IMR-90 (cell line): ENCODE data around the gene MAGI1. TPM values are rescaled to one million over a fixed set of nuclear protein-coding genes. Genes with fewer than 3 reads are reported as not detected.

Experiments
- ATAC-seq: fragments of 200-7000 bp; cut with Tn5 transposase; 2 replicates; pipeline ENCODE4 v1.9.1; 2020; ENCODE audit warnings: low read depth, mild to moderate bottlenecking, moderate library complexity
- BruUV-seq: library from RNA; stranded (reverse); fragments of 400-500 nt; replicated peaks from 2 replicates; lab custom pipeline; 2021; lab: Mats Ljungman, UMichigan
- CTCF ChIA-PET: fragments of 300-600 bp; formaldehyde crosslinking; extraction: SDS; loops from one replicate; lab custom pipeline; 2021; ENCODE audit warnings: antibody characterized with exemption; lab: Yijun Ruan, JAX
- POLR2A ChIA-PET: fragments of 300-600 bp; sonication (Branson Sonifier 250); formaldehyde crosslinking; loops from one replicate; lab custom pipeline; 2022; ENCODE audit warnings: antibody characterized with exemption; ENCODE audit not compliant: unreplicated experiment; lab: Charles Lee
- DNase-seq: peaks from one replicate; pipeline ENCODE4 v3.0.0; 2013
- H2AFZ ChIP-seq: replicated peaks from 2 replicates; pipeline ENCODE3; 2013; ENCODE audit warnings: low read length, mild to moderate bottlenecking; ENCODE audit not compliant: poor library complexity
- H2AK5ac ChIP-seq: 2 replicates; pipeline ENCODE4 v1.6.1; 2013; ENCODE audit warnings: low read depth, low read length, inconsistent platforms
- H2AK9ac ChIP-seq: replicated peaks from 2 replicates; pipeline ENCODE3; 2013; ENCODE audit warnings: mild to moderate bottlenecking, low read depth, low read length, moderate library complexity; ENCODE audit not compliant: poor library complexity
- H2BK120ac ChIP-seq: 2 replicates; pipeline ENCODE4 v1.6.1; 2013; ENCODE audit warnings: low read depth, low read length, inconsistent platforms
- H2BK15ac ChIP-seq: 3 replicates; pipeline ENCODE4 v1.6.1; 2013; ENCODE audit warnings: low read depth, low read length, inconsistent platforms
- H2BK20ac ChIP-seq: 2 replicates; pipeline ENCODE4 v1.6.1; 2013; ENCODE audit warnings: low read depth, mild to moderate bottlenecking, inconsistent platforms, low read length, moderate library complexity
- H2BK5ac ChIP-seq: 2 replicates; pipeline ENCODE4 v1.6.1; 2013; ENCODE audit warnings: mild to moderate bottlenecking, low read depth, low read length, inconsistent platforms; ENCODE audit not compliant: poor library complexity, severe bottlenecking
- H3K14ac ChIP-seq: replicated peaks from 2 replicates; pipeline ENCODE4 v1.6.1; 2013; ENCODE audit warnings: low read depth, low read length, inconsistent platforms
- H3K18ac ChIP-seq: 2 replicates; pipeline ENCODE4 v1.6.1; 2013; ENCODE audit warnings: low read depth, low read length, control low read depth
- H3K23ac ChIP-seq: 2 replicates; pipeline ENCODE4 v1.6.1; 2013; ENCODE audit warnings: low read depth, low read length, inconsistent platforms
- H3K27ac ChIP-seq: 2 replicates; pipeline ENCODE4 v1.5.1; 2013; ENCODE audit warnings: mild to moderate bottlenecking, control low read depth, low read length; ENCODE audit not compliant: insufficient read depth
- H3K27me3 ChIP-seq: 2 replicates; pipeline ENCODE4 v1.6.1; 2013; ENCODE audit warnings: low read length; ENCODE audit not compliant: control insufficient read depth, insufficient read depth
- H3K36me3 ChIP-seq: 2 replicates; pipeline ENCODE4 v1.6.1; 2013; ENCODE audit warnings: low read length, mixed read lengths; ENCODE audit not compliant: control insufficient read depth, insufficient read depth
- H3K4ac ChIP-seq: 2 replicates; pipeline ENCODE4 v1.6.1; 2013; ENCODE audit warnings: low read depth, low read length, inconsistent platforms
- H3K4me1 ChIP-seq: 2 replicates; pipeline ENCODE4 v1.6.1; 2013; ENCODE audit warnings: low read length, mixed read lengths; ENCODE audit not compliant: control insufficient read depth, insufficient read depth
- H3K4me2 ChIP-seq: 2 replicates; pipeline ENCODE4 v1.6.1; 2013; ENCODE audit warnings: low read depth, mild to moderate bottlenecking, control low read depth, low read length, moderate library complexity
- H3K4me3 ChIP-seq: 2 replicates; pipeline ENCODE4 v1.5.1; 2013; ENCODE audit warnings: low read depth, mild to moderate bottlenecking, control low read depth, low read length, moderate library complexity; ENCODE audit not compliant: insufficient read depth
- H3K56ac ChIP-seq: 2 replicates; pipeline ENCODE4 v1.6.1; 2013; ENCODE audit warnings: low read length, inconsistent platforms; ENCODE audit not compliant: insufficient read depth; ENCODE audit errors: extremely low read depth
- H3K79me1 ChIP-seq, 2 experiments: 2 replicates each; pipeline ENCODE4 v1.6.1; 2013; ENCODE audit warnings: low read length in 2 of 2, inconsistent platforms in 1 of 2, low read depth in 1 of 2
- H3K9ac ChIP-seq: 2 replicates; pipeline ENCODE4 v1.6.1; 2013; ENCODE audit warnings: low read depth, low read length, control low read depth
- H3K9me1 ChIP-seq: 2 replicates; pipeline ENCODE4 v1.6.1; 2013; ENCODE audit warnings: low read length, inconsistent platforms; ENCODE audit not compliant: insufficient read depth
- H3K9me3 ChIP-seq: 2 replicates; pipeline ENCODE4 v1.6.1; 2013; ENCODE audit warnings: low read length; ENCODE audit not compliant: control insufficient read depth, insufficient read depth
- H4K20me1 ChIP-seq: 2 replicates; pipeline ENCODE4 v1.6.1; 2013; ENCODE audit warnings: low read length, inconsistent platforms; ENCODE audit not compliant: insufficient read depth
- H4K5ac ChIP-seq: 2 replicates; pipeline ENCODE4 v1.6.1; 2013; ENCODE audit warnings: mild to moderate bottlenecking, low read depth, low read length, control low read depth
- H4K8ac ChIP-seq, 2 experiments: 2 replicates each; pipeline ENCODE4 v1.6.1; 2013; ENCODE audit warnings: low read depth in 2 of 2, low read length in 2 of 2, control low read depth in 1 of 2, inconsistent platforms in 1 of 2
- H4K91ac ChIP-seq: 2 replicates; pipeline ENCODE4 v1.6.1; 2013; ENCODE audit warnings: low read depth, low read length, inconsistent platforms; ENCODE audit not compliant: insufficient read depth
- BHLHE40 ChIP-seq: fragments of 150-350 bp; IDR thresholded peaks from 2 replicates; pipeline ENCODE4 v1.6.1; 2016; ENCODE audit warnings: mild to moderate bottlenecking, low read depth, low read length
- CEBPB ChIP-seq: IDR thresholded peaks from 2 replicates; pipeline ENCODE4 v1.6.1; 2012; ENCODE audit warnings: low read depth, low read length, improper control_type of control experiment
- CHD1 ChIP-seq: IDR thresholded peaks from 2 replicates; pipeline ENCODE4 v1.6.1; 2012; ENCODE audit warnings: low read depth, low read length, improper control_type of control experiment
- CTCF ChIP-seq: conservative IDR thresholded peaks from 2 replicates; pipeline ENCODE4 v1.5.1; 2012; ENCODE audit warnings: mild to moderate bottlenecking, low read depth, low read length, improper control_type of control experiment
- MXI1 ChIP-seq: IDR thresholded peaks from 2 replicates; pipeline ENCODE4 v1.6.1; 2012; ENCODE audit warnings: low read depth, mild to moderate bottlenecking, low read length, moderate library complexity, borderline replicate concordance
- NFE2L2 ChIP-seq: fragments of 150-350 bp; IDR thresholded peaks from 2 replicates; pipeline ENCODE4 v1.6.1; 2016; ENCODE audit warnings: low read depth, mild to moderate bottlenecking, low read length
- RAD21 ChIP-seq: IDR thresholded peaks from 2 replicates; pipeline ENCODE4 v1.6.1; 2012; ENCODE audit warnings: low read length, improper control_type of control experiment
- whole genome bisulfite sequencing, 2 experiments: methylation state at CpG; one replicate each; pipeline versions ENCODE4 v1.1.5 to v1.1.7; 2013; ENCODE audit warnings: missing lambda C conversion rate in 2 of 2; ENCODE audit not compliant: insufficient read length in 1 of 2; ENCODE audit errors: extremely low coverage in 2 of 2; 5-methylcytosine and 5-hydroxymethylcytosine counted together
- dilution Hi-C: fragments of 300-500 bp; cut with HindIII; formaldehyde crosslinking; loops from one replicate; pipeline ENCODE4 v1.14.3; 2018; ENCODE audit warnings: low sequenced_read_pairs; ENCODE audit not compliant: unreplicated experiment
- in situ Hi-C: fragments of 300-500 bp; cut with MboI; formaldehyde crosslinking; loops from 3 replicates; pipeline ENCODE4 v1.14.3; 2019; ENCODE audit warnings: low sequenced_read_pairs, inconsistent platforms, mixed read lengths
- intact Hi-C: fragments of 100-400 bp; cut with micrococcal nuclease; formaldehyde crosslinking; loops from 2 replicates; pipeline ENCODE4 v1.10.0; 2022
- polyA plus RNA-seq, 3 experiments: library from polyadenylated mRNA; depleted of rRNA; stranded (reverse); fragments of >200 nt; gene quantifications; 2 replicates each; pipeline ENCODE4 v1.2.3, GENCODE V29; 2012; ENCODE audit warnings: low replicate concordance in 1 of 3
- total RNA-seq: library from RNA; depleted of rRNA; stranded (reverse); fragments of >200 nt; gene quantifications from 2 replicates; pipeline ENCODE4 v1.2.3, GENCODE V29; 2012

The MAGI1 gene
- total and polyA plus RNA-seq, 2 of the 4 experiments (the other 2 are of a cell fraction), result 14.5 to 24.2 TPM

GRCh38 chr3:65884071-65884470 lies 154.6 kb downstream of the MAGI1 start:
- dilution Hi-C loops, result no loop called here
- ATAC-seq (peak; percentile 50; the same call in 1 of the 2 replicates), DNase-seq (no peak)
- Histone ChIP-seq H2BK15ac (peak overlapping the region; percentile 48; the same call in 1 of the 3 replicates), H3K9ac (no peak overlapping the region; the same call in 1 of the 2 replicates), H4K91ac (peak overlapping the region; percentile 54; the same call in 1 of the 2 replicates), H3K27ac (no peak overlapping the region), H3K4me2 (peak overlapping the region; percentile 83), H3K4me1 (peaks cover 7% of the 10 kb centered on the region; the same call in 1 of the 2 replicates), H4K5ac (peak overlapping the region; percentile 65; the same call in 1 of the 2 replicates), H3K56ac (no peak overlapping the region), H2AFZ (no peak overlapping the region), H3K14ac (peak overlapping the region; percentile 81), H3K36me3 (no peaks in the 10 kb centered on the region), H3K18ac (peak overlapping the region; percentile 55; the same call in 1 of the 2 replicates), H2BK120ac (peak overlapping the region; percentile 88), H3K9me3 (no peaks in the 10 kb centered on the region), H3K4ac (peak overlapping the region; percentile 76), H3K9me1 (peaks cover 9% of the 10 kb centered on the region; the same call in 1 of the 2 replicates), H3K27me3 (no peaks in the 10 kb centered on the region), H4K8ac (peak overlapping the region in 1 of 2 experiments; percentile 80; a peak in 2 of 4 replicates), H2AK5ac (peak overlapping the region; percentile 54), H3K23ac (peak overlapping the region; percentile 75), H4K20me1 (no peaks in the 10 kb centered on the region; the same call in 1 of the 2 replicates), H2BK5ac (peak overlapping the region; percentile 67), H3K79me1 (peaks cover 22 to 73% of the 10 kb centered on the region in 2 experiments), H2AK9ac (no peak overlapping the region), H3K4me3 (no peak overlapping the region), H2BK20ac (peak overlapping the region; percentile 67; the same call in 1 of the 2 replicates)
- ChIA-PET POLR2A (interaction anchor here (0.6 kb wide), 1 partner anchor 120 kb away, joined by 23 read pairs; no protein-coding TSS in a partner anchor), CTCF (no interaction called here)
- in situ Hi-C loops, result no loop called here
- no peak for TF ChIP-seq CHD1
- no peak for TF ChIP-seq NFE2L2
- TF ChIP-seq CEBPB, result no peak
- no peak for TF ChIP-seq RAD21
- no peak for TF ChIP-seq MXI1
- no peak for TF ChIP-seq CTCF
- no peak for TF ChIP-seq BHLHE40
- WGBS, 2 experiments, result 80% methylated on average over 1 of the region's 4 CpGs; no CpG with 5 or more reads in 1 of the 2 experiments
- intact Hi-C loops, result loop anchor here (10.0 kb wide), 1 partner anchor 251 kb away; no protein-coding TSS in a partner anchor
- no TSS peak for BruUV-seq
